Stomach smooth muscle (tissue), 2 donors: ENCODE measurements around the gene ZBTB40.

Source experiments
- H3K27ac ChIP-seq: one replicate; pipeline ENCODE4 v1.7.0; 2013; ENCODE audit warnings: mild to moderate bottlenecking, low read length, inconsistent platforms
- H3K27me3 ChIP-seq, 2 donors: one replicate each; pipeline ENCODE4 v1.7.0; 2013; ENCODE audit warnings: low read length in 2 of 2; ENCODE audit not compliant: insufficient read depth in 2 of 2, control insufficient read depth in 1 of 2
- H3K36me3 ChIP-seq, 2 donors: one replicate each; pipeline ENCODE4 v1.7.0; 2013; ENCODE audit warnings: low read length in 2 of 2; ENCODE audit not compliant: control insufficient read depth in 2 of 2, insufficient read depth in 2 of 2
- H3K4me1 ChIP-seq: one replicate; pipeline ENCODE4 v1.7.0; 2013; ENCODE audit warnings: low read length; ENCODE audit not compliant: control insufficient read depth, insufficient read depth
- H3K4me3 ChIP-seq, 2 donors: one replicate each; pipeline ENCODE4 v1.7.0; 2013; ENCODE audit warnings: low read length in 2 of 2
- H3K9ac ChIP-seq, 2 donors: one replicate each; pipeline ENCODE4 v1.7.0; 2013; ENCODE audit warnings: low read length in 2 of 2, mild to moderate bottlenecking in 1 of 2
- H3K9me3 ChIP-seq, 2 donors: one replicate each; pipeline ENCODE4 v1.7.0; 2013; ENCODE audit warnings: low read length in 2 of 2; ENCODE audit not compliant: control insufficient read depth in 2 of 2
- donor health status: healthy.
- donor health status: Pancreatic carcinoma.

ZBTB40 gene

DNA sequence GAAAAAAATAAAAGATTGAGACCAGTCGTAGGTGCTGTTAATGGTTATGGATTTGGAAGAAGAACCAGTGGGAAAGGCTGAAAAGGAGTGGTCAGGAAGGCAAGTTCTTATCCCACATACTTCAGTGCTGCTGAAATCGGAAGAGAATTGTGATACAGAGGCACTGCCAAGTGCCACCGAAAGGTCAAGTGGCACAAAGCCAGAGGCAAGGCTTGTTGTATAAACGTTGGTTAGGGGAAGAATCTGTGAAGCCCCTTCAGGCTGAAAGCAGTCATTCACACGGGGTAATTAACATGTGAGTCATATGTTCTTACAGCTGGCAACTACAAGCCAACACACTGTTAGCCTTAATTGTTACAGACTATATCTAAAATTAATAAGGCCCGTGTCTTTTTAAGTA, 48.8 kb downstream of the ZBTB40 start:
- no peak overlapping the region for H3K27ac ChIP-seq
- H3K9ac ChIP-seq = no peak overlapping the region
- no peaks in the 10 kb centered on the region for H3K27me3 ChIP-seq
- H3K36me3 ChIP-seq = peaks cover 6 to 8% of the 10 kb centered on the region in 2 donors
- no peak overlapping the region for H3K4me3 ChIP-seq
- peaks cover 12% of the 10 kb centered on the region for H3K4me1 ChIP-seq
- no peaks in the 10 kb centered on the region for H3K9me3 ChIP-seq

DNA sequence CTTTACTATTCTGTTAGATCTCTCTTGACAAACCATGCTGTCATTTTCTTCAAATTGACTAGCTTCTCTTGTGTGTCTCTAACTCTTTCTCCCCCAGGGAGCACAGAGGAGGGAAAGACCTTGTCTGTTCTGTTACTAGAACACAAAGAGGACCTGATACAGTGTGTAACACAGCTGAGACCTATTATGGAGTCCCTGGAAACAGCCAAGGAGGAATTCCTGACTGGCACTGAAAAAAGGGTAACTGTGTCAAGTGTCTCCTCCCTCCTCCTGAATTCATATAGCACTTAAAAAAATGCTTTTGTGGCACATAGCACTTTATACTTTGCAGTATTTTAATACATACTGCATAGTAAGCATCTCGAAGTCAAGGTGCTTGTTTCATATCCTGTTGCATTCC, 50.6 kb downstream of the ZBTB40 start:
- Histone ChIP-seq H3K9ac (no peak overlapping the region), H3K4me3 (no peak overlapping the region), H3K27ac (no peak overlapping the region), H3K36me3 (peaks cover 19 to 21% of the 10 kb centered on the region in 2 donors), H3K9me3 (no peaks in the 10 kb centered on the region), H3K27me3 (no peaks in the 10 kb centered on the region), H3K4me1 (peaks cover 12% of the 10 kb centered on the region)

DNA sequence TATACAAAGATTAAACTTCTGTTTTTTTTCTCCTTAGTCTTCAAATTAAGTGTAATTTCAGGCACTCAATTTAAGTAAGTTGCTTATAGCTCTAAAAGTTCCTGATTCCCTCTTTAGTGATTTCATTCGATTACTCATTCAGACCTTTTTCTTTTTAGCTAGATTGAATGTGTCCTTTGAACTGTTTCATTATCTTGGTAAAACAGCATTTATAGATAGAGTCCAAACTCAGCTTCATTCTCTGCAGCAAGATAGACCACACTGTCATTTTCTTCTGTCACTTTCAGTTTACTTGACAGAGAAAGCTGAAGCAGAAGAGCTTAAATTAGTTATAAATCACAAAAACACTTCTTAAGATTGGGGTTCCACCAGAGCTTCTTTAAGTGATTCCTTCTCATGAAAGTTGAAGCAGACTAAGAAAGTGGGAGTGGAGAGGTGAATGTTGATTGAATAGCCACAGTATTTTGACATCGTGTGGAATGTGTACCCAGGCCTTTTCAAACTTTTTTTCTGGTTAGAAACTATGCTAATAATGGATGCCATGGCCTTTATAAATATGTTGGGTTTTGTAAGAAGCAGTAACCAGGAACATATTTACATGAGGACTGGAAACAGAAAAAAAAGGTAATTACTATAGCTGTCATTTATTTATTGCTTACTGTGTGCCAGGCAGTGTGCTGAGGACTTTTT, 52.2 kb downstream of the ZBTB40 start:
- H3K27me3 ChIP-seq = no peaks in the 10 kb centered on the region
- no peak overlapping the region for H3K9ac ChIP-seq
- peaks cover 28 to 34% of the 10 kb centered on the region in 2 donors for H3K36me3 ChIP-seq
- peaks cover 12% of the 10 kb centered on the region for H3K4me1 ChIP-seq
- no peak overlapping the region for H3K4me3 ChIP-seq
- H3K27ac ChIP-seq = no peak overlapping the region
- no peaks in the 10 kb centered on the region for H3K9me3 ChIP-seq

DNA sequence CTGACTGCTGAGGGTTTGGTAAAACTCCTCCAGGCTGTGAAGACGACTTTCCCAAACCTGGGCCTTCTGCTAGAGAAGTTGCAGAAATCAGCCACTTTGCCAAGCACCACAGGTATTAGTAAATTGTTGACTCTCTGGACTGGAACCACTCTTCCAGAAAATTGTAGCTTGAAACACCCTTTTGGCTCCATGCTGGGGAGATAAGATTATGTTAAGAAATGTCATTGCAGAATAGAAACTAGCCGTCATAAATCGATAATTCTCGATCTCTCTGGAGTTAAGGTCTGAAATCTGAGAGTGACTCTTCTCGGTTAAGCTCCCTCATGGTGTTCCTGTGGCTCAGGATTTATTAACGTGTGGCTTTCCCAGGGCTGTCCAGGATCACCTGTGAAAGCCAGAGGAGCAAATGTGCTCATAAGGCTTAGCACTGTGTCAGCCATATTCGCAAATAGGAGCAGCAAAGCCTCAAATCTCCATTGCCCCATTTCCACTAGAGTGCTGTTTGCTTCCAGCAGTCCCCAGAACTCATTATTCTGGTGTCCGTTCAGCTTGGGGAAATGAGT, 54.6 kb downstream of the ZBTB40 start:
- Histone ChIP-seq H3K9me3 (no peaks in the 10 kb centered on the region), H3K36me3 (peaks cover 41 to 50% of the 10 kb centered on the region in 2 donors)

DNA sequence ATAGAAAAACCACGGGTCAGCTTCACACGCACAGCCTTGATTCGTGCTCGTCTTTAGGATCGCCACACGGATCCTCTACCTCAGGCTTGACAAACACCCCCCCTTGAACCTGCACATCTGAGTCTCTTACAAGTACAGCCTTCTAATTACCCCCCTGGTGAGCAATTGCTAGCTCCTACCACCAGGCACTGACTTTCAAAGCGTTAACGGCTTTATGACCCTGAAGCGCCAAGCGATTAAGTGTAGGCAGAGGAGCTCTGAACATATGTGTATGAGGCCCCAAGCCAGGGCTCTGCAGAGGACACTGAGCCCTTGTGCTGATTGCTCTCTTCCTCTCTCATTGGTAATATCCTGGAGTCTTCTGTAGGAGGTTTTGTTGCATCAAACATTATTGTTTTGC, 55.9 kb downstream of the ZBTB40 start:
- H3K4me3 ChIP-seq = no peak overlapping the region
- H3K36me3 ChIP-seq = peaks cover 47 to 58% of the 10 kb centered on the region in 2 donors
- no peak overlapping the region for H3K27ac ChIP-seq
- no peak overlapping the region for H3K9ac ChIP-seq
- H3K9me3 ChIP-seq = no peaks in the 10 kb centered on the region
- H3K27me3 ChIP-seq = no peaks in the 10 kb centered on the region
- H3K4me1 ChIP-seq = no peaks in the 10 kb centered on the region

More for the DNA sequence above, 54.6 kb downstream of the ZBTB40 start:
- Histone ChIP-seq H3K4me3 (no peak overlapping the region), H3K27ac (no peak overlapping the region), H3K9ac (no peak overlapping the region), H3K4me1 (no peaks in the 10 kb centered on the region), H3K27me3 (no peaks in the 10 kb centered on the region)

DNA sequence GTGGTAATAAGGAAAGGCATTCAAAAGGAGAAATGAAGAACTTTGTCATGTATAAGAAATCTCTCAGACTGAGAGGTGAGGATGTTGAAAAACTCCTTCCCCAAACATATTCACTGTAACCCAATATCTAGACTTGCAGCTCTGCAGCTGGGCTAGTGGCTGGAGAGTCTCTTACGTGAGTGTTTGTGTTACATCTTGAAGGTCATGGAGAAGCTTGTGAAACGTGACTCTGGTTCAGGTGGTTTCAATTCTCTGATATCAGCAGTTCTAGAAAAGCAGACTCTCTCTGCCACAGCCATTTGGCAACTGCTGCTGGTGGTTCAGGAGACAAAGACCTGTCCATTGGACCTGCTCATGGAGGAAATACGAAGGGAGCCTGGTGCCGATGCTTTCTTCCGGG, 56.7 kb downstream of the ZBTB40 start:
- no peaks in the 10 kb centered on the region for H3K4me1 ChIP-seq
- peaks cover 54 to 62% of the 10 kb centered on the region in 2 donors for H3K36me3 ChIP-seq
- H3K4me3 ChIP-seq = no peak overlapping the region
- no peaks in the 10 kb centered on the region for H3K9me3 ChIP-seq
- H3K27me3 ChIP-seq = no peaks in the 10 kb centered on the region
- H3K27ac ChIP-seq = no peak overlapping the region
- no peak overlapping the region for H3K9ac ChIP-seq

DNA sequence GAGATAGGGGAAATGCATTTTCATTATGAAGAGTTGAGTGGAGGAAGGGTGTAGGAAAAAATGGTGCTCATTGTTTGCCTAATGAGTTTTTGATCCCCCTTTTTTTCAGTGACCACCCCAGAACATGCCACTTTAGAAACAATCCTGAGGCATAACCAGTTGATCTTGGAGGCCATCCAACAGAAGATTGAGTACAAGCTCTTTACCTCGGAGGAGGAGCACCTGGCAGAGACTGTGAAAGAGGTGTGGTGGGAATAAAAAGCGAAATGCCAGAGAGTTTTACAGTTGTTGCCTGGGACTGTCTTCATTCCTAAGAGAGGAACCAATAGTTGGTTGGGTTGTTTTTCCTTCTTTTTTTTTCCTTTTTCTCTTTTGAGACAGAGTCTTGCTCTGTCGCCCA, 57.3 kb downstream of the ZBTB40 start:
- peaks cover 58 to 64% of the 10 kb centered on the region in 2 donors for H3K36me3 ChIP-seq
- no peak overlapping the region for H3K4me3 ChIP-seq
- H3K4me1 ChIP-seq = no peaks in the 10 kb centered on the region
- no peak overlapping the region for H3K9ac ChIP-seq
- H3K27ac ChIP-seq = no peak overlapping the region
- H3K27me3 ChIP-seq = no peaks in the 10 kb centered on the region
- no peaks in the 10 kb centered on the region for H3K9me3 ChIP-seq

DNA sequence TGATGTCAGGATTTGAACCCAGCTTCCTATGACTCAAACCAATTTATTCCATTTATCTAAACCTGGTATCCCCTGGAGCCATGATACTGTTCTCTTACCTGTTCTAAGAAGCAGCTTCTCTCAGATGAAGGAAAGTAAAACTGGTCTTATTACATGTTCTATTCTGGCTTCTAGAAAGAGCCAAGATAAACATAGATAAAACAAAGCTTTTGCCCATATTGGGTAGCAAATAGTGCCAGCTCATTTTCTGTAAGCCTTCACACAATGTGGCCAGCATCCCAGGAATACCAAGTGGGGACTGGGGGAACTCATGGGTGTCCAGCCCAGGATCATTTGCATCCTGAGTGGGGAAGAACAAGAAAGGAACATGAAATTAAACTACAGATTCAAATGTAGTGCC, 58.2 kb downstream of the ZBTB40 start:
- Histone ChIP-seq H3K27me3 (no peaks in the 10 kb centered on the region), H3K27ac (no peak overlapping the region), H3K9ac (no peak overlapping the region), H3K9me3 (no peaks in the 10 kb centered on the region), H3K36me3 (peaks cover 65 to 68% of the 10 kb centered on the region in 2 donors), H3K4me1 (no peaks in the 10 kb centered on the region), H3K4me3 (no peak overlapping the region)

DNA sequence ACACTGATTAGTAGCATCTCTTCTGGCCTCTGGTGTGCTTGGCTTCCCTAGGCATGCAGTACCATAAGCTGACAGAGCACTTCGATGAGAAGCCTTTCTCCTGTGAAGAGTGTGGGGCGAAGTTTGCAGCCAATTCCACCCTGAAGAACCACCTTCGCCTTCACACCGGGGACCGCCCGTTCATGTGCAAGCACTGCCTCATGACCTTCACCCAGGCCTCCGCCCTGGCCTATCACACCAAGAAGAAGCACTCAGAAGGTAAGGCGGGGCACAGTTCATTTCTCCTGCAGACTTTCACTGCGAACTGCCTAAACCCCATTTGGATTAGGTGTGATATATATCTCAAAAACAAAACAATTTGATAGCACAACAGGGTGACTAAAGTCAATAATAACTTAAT, 61.2 kb downstream of the ZBTB40 start:
- Histone ChIP-seq H3K4me3 (no peak overlapping the region), H3K36me3 (peaks cover 68 to 76% of the 10 kb centered on the region in 2 donors), H3K9me3 (no peaks in the 10 kb centered on the region), H3K27ac (no peak overlapping the region), H3K27me3 (no peaks in the 10 kb centered on the region), H3K9ac (no peak overlapping the region), H3K4me1 (no peaks in the 10 kb centered on the region)

DNA sequence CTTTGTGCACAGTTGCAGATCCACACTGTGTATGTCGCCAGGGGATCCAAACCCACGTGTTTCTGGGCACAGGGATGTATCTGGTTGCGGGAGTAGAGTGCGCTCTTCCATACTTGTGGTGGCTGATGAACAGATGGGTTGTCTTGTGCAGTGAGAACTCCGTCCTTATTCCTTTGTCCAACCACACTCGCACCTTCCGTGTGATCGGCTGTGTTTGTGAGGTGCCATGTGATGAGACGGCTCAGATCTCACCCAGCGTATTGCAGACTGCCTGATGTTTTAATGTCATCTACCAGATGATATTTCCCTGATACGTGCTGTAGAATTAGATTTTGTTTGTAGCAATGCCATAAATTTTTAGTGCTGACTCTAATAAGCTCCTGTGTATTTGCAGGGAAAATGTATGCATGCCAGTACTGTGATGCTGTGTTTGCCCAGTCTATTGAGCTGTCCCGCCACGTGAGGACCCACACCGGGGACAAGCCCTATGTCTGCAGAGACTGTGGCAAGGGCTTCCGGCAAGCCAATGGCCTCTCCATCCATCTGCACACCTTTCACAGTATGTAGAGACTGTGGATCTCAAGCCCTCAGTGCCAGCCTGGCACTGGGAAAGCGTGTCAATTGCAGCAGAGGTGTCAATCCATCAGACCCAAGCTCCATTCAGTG, 65.4 kb downstream of the ZBTB40 start:
- no peaks in the 10 kb centered on the region for H3K9me3 ChIP-seq
- no peak overlapping the region for H3K27ac ChIP-seq
- H3K36me3 ChIP-seq = peaks cover 69 to 86% of the 10 kb centered on the region in 2 donors
- no peak overlapping the region for H3K4me3 ChIP-seq
- H3K4me1 ChIP-seq = peaks cover 9% of the 10 kb centered on the region
- no peak overlapping the region for H3K9ac ChIP-seq
- no peaks in the 10 kb centered on the region for H3K27me3 ChIP-seq

DNA sequence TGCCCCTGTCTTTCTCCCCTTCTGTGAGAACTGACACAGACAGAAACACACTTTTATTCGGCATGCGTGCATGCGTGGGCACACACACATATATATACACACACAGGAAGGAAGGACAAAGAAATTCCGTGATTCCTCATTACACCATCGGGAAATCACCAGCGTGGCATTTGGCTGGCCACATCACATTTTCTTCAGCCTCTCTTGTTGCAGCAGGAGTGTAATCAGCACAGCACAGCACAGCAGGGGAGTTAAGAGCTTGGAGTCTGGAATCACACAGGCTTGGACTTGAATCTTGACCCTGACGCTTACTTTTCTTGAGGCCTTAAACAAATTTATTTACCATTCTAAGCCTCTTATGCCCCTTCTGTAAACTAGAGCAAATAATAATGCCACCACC, 66.3 kb downstream of the ZBTB40 start:
- no peaks in the 10 kb centered on the region for H3K27me3 ChIP-seq
- H3K9me3 ChIP-seq = no peaks in the 10 kb centered on the region
- H3K27ac ChIP-seq = no peak overlapping the region
- no peak overlapping the region for H3K4me3 ChIP-seq
- peaks cover 62 to 82% of the 10 kb centered on the region in 2 donors for H3K36me3 ChIP-seq
- H3K9ac ChIP-seq = no peak overlapping the region
- H3K4me1 ChIP-seq = peaks cover 9% of the 10 kb centered on the region
